Measurements from ENCODE around the gene GABRG3. TPM values are rescaled to one million over a fixed set of nuclear protein-coding genes. Genes with fewer than 3 reads are reported as not detected.

Gene GABRG3
- total and polyA plus RNA-seq, 9 of the 15 experiments (the other 6 are each of a cell fraction or from before 2014, with no cell fraction given): 4.0 to 15.1 (median 11.2) TPM

DNA sequence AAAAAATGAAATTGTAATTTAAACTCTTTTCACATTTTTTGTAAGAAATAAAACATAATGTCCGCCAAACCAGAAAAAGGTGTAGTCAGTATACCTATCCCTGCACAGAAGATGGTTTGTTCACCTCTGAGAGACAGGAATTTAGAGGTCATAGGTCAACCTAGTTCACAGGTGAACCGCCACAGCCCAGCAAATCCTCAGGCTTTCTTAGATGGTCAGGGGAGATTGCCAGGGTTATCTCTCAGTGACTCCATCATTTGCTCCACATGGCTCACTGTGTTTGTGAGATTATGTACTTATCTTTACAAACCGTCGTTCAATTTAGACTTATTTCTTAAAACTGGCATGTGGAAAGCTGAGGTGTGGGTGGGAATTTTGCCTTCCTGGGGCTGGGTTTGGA, 264.2 kb downstream of the GABRG3 start:
- intact Hi-C loops (cut with micrococcal nuclease): no loop called here
- H3K4me1 ChIP-seq (replicated peaks in 1 of 2; ENCODE audit: control insufficient read depth in 2 of 2, insufficient read depth in 2 of 2, low read length in 2 of 2): peaks cover 0 to 3% of the 10 kb centered on the region in 2 experiments; a peak in 2 of 5 replicates
- peaks cover 3% of the 10 kb centered on the region for H4K20me1 ChIP-seq (replicated peaks; ENCODE audit: control insufficient read depth, insufficient read depth, low read length)
- no peak overlapping the region for H3K27ac ChIP-seq (ENCODE audit: extremely low read depth, low read depth, low read length)
- no peaks in the 10 kb centered on the region for H3K27me3 ChIP-seq (ENCODE audit: control insufficient read depth in 2 of 2, insufficient read depth in 2 of 2, low read length in 2 of 2)
- H3K79me2 ChIP-seq (ENCODE audit: control insufficient read depth, insufficient read depth, low read length): no peaks in the 10 kb centered on the region
- no peak overlapping the region for H3K4me3 ChIP-seq
- H2AFZ ChIP-seq (ENCODE audit: low read depth, low read length): no peak overlapping the region
- WGBS (ENCODE audit: insufficient coverage, low coverage, missing lambda C conversion rate): 16% methylated on average over 4 of the region's 4 CpGs
- POLR2A ChIA-PET: no interaction called here
- CTCF ChIA-PET (ENCODE audit: low intra/inter-chr PET ratio): no interaction called here
- no peaks in the 10 kb centered on the region for H3K9me1 ChIP-seq (ENCODE audit: control insufficient read depth, insufficient read depth, low read length)
- DNase-seq (ENCODE audit: extremely low read depth in 1 of 4, low spot score in 3 of 4): peak in 1 of 4 experiments; percentile 21
- H3K4me2 ChIP-seq (ENCODE audit: insufficient read depth, low read length): no peak overlapping the region
- no peaks in the 10 kb centered on the region for H3K9me3 ChIP-seq (replicated peaks; ENCODE audit: control insufficient read depth, insufficient read depth, low read depth, low read length)
- no TSS peak for BruUV-seq (replicated peaks)
- H3K9ac ChIP-seq (ENCODE audit: insufficient read depth in 1 of 2, low read depth in 2 of 2, low read length in 2 of 2): no peak overlapping the region
- no peak for FAIRE-seq
- H3K36me3 ChIP-seq (ENCODE audit: control insufficient read depth, insufficient read depth, low read length): no peaks in the 10 kb centered on the region
- in situ Hi-C loops (cut with MboI): no loop called here
- ATAC-seq: no peak
- TF ChIP-seq EP300 (IDR thresholded peaks at IDR 0.05; ENCODE audit: low read length) (0 out of 2 replicates have a peak, but pooled peaks have one; percentile 30), MTF1 (CRISPR knock-in tag; IDR thresholded peaks at IDR 0.05; ENCODE audit: borderline replicate concordance) (no peak), ILF3 (IDR thresholded peaks at IDR 0.05; ENCODE audit: borderline replicate concordance) (no peak), TCF3 (CRISPR knock-in tag; IDR thresholded peaks at IDR 0.05) (peak; percentile 32; the same call in 1 of the 2 replicates), ARID1B (IDR thresholded peaks at IDR 0.05) (peak; percentile 55), RCOR1 (IDR thresholded peaks at IDR 0.05; ENCODE audit: borderline replicate concordance in 1 of 2, low read depth in 2 of 2, low read length in 2 of 2) (peak in 1 of 2 experiments; percentile 91; a peak in 2 of 4 replicates), CBFA2T3 (IDR thresholded peaks at IDR 0.05) (peak; percentile 78), MYC (IDR thresholded peaks at IDR 0.05; ENCODE audit: low read depth, low read length) (0 out of 2 replicates have a peak, but pooled peaks have one; percentile 33), MYC (CRISPR knock-in tag; IDR thresholded peaks at IDR 0.05; ENCODE audit: borderline replicate concordance, low read depth) (no peak), PTTG1 (tag; IDR thresholded peaks at IDR 0.05; ENCODE audit: low read depth) (no peak), ZSCAN32 (CRISPR knock-in tag; IDR thresholded peaks at IDR 0.05) (no peak), DPF2 (IDR thresholded peaks at IDR 0.05) (no peak)
- TF ChIP-seq, protein P1, sequence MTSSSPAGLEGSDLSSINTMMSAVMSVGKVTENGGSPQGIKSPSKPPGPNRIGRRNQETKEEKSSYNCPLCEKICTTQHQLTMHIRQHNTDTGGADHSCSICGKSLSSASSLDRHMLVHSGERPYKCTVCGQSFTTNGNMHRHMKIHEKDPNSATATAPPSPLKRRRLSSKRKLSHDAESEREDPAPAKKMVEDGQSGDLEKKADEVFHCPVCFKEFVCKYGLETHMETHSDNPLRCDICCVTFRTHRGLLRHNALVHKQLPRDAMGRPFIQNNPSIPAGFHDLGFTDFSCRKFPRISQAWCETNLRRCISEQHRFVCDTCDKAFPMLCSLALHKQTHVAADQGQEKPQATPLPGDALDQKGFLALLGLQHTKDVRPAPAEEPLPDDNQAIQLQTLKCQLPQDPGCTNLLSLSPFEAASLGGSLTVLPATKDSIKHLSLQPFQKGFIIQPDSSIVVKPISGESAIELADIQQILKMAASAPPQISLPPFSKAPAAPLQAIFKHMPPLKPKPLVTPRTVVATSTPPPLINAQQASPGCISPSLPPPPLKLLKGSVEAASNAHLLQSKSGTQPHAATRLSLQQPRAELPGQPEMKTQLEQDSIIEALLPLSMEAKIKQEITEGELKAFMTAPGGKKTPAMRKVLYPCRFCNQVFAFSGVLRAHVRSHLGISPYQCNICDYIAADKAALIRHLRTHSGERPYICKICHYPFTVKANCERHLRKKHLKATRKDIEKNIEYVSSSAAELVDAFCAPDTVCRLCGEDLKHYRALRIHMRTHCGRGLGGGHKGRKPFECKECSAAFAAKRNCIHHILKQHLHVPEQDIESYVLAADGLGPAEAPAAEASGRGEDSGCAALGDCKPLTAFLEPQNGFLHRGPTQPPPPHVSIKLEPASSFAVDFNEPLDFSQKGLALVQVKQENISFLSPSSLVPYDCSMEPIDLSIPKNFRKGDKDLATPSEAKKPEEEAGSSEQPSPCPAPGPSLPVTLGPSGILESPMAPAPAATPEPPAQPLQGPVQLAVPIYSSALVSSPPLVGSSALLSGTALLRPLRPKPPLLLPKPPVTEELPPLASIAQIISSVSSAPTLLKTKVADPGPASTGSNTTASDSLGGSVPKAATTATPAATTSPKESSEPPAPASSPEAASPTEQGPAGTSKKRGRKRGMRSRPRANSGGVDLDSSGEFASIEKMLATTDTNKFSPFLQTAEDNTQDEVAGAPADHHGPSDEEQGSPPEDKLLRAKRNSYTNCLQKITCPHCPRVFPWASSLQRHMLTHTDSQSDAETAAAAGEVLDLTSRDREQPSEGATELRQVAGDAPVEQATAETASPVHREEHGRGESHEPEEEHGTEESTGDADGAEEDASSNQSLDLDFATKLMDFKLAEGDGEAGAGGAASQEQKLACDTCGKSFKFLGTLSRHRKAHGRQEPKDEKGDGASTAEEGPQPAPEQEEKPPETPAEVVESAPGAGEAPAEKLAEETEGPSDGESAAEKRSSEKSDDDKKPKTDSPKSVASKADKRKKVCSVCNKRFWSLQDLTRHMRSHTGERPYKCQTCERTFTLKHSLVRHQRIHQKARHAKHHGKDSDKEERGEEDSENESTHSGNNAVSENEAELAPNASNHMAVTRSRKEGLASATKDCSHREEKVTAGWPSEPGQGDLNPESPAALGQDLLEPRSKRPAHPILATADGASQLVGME (CRISPR knock-in tag; IDR thresholded peaks at IDR 0.05): no peak
- TF ChIP-seq, protein P2, sequence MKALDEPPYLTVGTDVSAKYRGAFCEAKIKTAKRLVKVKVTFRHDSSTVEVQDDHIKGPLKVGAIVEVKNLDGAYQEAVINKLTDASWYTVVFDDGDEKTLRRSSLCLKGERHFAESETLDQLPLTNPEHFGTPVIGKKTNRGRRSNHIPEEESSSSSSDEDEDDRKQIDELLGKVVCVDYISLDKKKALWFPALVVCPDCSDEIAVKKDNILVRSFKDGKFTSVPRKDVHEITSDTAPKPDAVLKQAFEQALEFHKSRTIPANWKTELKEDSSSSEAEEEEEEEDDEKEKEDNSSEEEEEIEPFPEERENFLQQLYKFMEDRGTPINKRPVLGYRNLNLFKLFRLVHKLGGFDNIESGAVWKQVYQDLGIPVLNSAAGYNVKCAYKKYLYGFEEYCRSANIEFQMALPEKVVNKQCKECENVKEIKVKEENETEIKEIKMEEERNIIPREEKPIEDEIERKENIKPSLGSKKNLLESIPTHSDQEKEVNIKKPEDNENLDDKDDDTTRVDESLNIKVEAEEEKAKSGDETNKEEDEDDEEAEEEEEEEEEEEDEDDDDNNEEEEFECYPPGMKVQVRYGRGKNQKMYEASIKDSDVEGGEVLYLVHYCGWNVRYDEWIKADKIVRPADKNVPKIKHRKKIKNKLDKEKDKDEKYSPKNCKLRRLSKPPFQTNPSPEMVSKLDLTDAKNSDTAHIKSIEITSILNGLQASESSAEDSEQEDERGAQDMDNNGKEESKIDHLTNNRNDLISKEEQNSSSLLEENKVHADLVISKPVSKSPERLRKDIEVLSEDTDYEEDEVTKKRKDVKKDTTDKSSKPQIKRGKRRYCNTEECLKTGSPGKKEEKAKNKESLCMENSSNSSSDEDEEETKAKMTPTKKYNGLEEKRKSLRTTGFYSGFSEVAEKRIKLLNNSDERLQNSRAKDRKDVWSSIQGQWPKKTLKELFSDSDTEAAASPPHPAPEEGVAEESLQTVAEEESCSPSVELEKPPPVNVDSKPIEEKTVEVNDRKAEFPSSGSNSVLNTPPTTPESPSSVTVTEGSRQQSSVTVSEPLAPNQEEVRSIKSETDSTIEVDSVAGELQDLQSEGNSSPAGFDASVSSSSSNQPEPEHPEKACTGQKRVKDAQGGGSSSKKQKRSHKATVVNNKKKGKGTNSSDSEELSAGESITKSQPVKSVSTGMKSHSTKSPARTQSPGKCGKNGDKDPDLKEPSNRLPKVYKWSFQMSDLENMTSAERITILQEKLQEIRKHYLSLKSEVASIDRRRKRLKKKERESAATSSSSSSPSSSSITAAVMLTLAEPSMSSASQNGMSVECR (CRISPR knock-in tag; IDR thresholded peaks at IDR 0.05): no peak

All from K562 (cell line).